Activated CD8-positive, alpha-beta memory T cell treated with anti-CD3 and anti-CD28 coated beads, Interleukin-2, amount 50 U/mL, for 48 hours (primary cell): Measurements from ENCODE around the gene COMP.

Source experiments
- DNase-seq: peaks from one replicate; pipeline ENCODE4 v3.0.0-alpha.2; 2020

Gene COMP

DNA sequence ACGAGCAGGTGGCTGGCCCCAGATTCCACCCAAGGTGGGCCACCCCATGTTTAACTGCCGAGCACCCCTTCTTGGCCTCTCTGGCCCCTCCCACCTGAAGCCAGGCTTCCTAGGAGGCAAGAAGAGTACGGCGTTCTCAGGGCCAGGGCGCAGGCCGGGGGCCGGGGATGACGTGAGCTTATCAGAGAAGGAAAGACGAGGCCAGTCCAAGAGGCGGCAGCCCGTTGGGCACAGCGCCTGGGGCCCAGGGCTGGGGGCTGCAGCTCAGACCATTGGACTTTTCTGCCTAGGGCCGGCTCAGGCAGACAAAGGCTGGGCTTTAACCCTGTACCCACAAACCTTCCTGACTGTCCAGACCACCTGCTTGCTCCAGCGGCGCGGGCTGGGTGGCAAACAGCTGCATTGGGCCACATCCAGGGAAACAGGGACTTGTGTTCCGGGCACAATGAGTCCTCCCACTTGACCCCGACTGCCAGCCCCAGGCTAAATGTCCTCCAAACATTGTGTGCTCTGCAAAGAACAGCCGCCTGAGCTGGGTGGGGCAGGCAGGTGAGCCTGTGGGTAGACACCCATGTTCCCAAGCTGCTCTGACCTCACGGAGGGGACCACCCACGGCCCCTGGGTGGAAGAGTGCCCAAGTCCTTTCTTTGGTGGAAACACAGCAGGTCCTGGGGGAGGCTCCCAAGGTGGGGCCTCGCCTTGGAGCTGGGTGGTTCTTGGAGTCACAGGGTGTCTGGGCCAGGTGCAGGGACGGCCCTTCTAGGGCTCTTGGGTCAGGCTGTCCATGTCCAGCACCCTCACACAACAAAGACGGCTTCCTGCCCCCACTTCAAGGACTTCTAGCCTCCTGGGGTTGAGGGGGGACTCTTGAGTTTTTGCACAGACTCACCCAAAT lies 21.9 kb downstream of the COMP start:
- DNase-seq: no peak

GRCh38 chr19:18768046-18768771 lies 22.9 kb downstream of the COMP start:
- DNase-seq: no peak

GRCh38 chr19:18765224-18765623 lies 25.9 kb downstream of the COMP start:
- no peak for DNase-seq

GRCh38 chr19:18764591-18765051 lies 26.5 kb downstream of the COMP start:
- no peak for DNase-seq

DNA sequence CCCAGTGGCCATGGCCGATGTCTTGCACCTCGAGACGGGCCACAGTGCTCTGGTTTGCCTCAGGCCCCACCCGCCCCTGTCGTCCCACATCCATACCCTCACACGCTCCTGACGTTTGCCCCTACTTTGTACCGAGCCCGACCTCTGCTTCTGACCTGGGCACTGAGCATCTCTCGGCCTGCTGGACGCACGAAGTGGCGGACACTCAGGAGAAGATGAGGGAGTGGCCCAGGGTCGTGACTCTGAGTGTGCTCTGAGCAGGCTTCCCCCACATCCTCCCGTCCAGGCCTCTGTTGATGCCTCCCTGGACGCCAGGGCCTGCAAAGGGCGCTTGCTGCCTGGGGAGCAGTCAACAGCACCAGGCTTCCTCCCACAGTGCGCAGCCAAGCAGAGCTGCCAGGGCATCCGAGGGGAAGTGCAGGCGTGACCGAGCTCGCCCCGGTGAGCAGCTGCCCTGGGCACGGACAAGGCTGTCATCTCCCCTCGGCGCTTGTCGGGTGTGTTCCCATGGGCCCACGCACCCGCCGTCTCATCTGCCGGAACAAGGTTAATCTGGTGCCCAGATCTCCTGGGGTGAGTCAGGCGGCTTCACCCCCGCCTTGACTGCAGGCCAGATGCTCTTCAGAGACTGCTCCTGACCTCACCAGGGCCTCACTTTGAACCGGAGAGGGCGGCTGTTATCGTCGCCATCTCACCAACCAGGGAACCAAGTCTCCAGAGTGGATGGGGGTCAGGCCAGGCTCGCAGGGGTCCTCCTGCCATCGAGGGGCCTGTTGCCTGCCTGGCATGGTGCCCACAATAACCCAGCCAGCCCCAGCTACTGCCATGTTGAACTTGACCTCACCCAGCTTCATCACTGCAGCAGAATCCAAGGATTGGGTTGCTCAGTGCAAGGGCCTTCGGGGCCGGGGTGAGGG lies 27.2 kb downstream of the COMP start:
- DNase-seq: no peak

DNA sequence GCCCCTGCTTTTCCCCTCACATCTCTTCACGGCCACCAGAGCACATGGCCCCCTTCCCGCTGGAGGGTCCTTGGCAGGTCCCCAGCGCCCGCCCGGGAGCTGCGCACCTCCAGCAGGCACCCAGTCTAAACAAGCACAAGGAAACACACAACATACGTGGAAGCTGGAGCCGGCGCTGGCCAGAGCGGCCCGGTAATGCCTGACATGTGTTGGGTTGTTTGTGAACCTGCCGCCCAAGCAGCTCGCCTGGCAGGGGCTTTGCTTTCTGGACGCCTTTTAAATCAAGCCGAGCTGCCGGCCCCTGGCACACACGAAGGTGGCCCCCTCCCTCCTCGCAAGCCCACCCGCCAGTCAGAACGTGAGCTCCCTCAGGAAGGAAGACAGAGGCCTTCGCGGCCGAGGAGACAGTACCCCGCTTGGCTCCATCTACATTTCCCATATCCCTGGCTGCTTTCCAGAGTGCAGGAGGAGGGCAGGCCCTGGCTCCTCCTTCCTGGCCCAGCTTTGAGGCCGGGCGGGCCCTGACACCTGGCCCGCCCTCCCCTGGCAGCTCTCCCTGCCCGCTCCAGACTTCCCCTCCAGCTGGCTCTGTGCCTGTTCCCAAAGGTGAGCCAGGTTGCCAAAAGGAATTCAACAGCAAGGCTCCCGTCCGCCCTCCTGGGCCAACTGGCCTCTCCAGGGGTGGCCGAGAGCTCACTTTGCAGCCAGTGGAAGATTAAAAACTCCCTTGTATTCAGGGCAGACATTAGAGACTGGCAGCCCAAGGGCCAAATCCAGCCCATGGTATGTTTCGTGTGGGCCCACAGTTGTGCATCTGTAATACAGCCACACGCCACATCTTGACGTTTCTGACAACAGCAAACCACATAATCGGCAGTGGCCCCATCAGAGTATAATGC lies 28.7 kb downstream of the COMP start:
- DNase-seq: no peak

DNA sequence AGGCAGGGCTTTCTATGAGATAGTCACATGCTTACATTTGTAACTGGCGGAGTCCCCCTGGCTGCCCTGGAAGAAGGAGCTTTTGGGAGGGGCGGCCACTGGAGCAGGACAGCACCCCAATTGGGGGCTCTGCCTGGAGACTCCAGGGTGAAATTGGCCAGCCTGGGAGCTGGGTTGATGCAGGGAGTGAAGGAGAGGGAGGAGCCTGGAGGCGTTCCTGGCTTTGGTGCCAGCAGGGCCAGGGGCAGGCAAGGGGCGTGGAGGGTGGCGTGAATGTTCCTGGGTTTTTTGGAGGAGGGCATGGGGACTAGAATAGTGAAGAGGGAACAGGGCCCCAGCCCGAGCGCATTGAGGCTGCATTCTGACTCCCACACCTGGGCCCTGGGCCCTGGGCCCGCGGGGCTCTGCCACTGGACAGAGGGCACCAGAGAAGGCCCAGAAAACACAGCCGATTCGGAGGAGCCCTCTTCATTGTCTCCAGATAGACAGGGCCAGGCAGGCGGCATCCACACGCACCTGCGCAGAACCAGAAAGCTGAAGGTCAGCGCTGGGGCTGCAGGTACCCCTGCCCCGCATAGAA lies 29.5 kb downstream of the COMP start:
- DNase-seq: no peak

GRCh38 chr19:18760440-18761383 lies 30.4 kb downstream of the COMP start:
- no peak for DNase-seq

DNA sequence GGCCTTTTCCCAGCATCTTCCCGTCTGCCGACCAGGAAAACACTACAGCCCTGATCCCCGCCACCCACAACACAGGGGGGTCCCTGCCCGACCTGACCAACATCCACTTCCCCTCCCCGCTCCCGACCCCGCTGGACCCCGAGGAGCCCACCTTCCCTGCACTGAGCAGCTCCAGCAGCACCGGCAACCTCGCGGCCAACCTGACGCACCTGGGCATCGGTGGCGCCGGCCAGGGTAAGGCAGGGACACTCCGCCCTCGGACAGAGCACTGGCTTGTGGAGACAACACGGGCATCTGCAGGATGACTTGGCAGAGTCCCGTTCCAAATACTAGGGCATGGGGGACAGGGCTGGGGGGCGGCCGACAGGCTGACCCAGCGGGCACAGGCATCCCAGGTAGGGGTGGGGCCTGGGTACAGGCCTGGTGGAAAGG lies 31.1 kb downstream of the COMP start:
- no peak for DNase-seq

GRCh38 chr19:18759304-18759994 lies 31.7 kb downstream of the COMP start:
- no peak for DNase-seq

DNA sequence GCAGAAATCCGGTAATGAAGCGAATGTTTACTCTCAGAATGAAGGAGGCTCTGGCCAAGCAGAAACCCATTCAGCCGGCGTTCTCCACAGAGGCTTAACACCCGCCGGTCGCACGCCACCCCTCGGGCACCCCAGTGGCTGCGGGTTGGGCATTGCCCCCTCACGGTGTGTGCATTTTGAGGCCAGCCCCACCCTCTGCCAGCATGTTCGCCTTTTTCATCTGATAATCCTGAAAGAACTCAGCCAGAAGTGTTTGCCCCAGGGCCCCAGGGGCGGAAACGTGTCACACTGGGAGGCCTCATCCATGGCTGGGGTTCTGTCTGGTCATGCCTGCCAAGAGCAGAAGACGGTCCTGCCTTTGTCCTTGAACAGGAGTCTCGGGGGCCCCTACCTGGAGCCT lies 34.2 kb downstream of the COMP start:
- DNase-seq: no peak

DNA sequence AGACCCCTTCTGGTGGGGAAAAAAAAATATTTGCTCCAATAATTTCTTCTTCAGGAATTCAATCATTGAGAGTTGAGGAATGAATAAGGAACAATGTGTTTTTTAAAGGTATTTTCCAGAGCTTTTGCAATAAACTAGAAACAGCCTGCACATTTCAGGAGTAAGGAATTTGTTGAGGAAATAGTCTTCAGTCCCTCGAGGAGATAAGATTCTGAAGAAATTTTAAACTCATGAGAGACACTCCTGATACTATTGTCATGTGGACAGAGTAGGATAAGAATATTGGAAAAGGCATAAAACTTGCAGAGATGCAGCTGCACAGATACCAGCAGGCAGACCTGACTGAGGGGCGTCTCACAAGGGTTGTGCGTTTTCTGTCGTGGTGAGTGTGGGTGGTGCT lies 36.6 kb downstream of the COMP start:
- DNase-seq: no peak

GRCh38 chr19:18751571-18751970 lies 39.5 kb downstream of the COMP start:
- DNase-seq: no peak

DNA sequence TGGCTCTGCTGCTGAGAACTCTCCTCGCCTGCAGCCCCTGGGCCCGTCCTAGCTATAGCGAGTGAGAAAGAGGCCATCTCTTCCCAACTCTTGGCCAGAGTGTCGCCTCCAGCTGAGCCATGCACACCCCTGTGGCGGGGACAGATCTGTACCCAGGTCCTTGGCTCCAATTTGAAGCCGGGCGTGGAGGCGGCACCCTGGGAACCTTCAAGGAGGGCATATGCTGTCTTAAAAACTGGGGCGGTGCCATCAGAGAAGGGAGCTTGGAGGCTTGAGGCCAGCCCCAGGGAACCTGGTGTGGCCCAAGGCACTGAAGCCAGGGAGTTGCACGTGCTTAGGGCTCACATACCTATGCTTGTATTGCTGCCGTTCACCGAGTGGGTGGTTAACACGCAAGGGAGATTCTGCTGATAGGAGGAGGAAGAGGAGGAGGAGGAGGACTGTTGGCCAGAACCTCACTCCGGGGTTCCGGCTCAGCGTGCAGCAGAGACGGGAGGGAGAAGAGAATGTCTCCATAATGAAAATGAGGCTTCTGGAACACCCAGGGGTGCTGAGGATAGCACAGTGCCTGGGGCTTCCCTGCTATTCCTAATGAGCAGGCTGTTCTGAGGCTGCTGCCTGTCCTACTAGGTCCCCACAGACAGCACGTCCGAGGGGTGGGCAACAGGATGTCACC lies 40.7 kb downstream of the COMP start:
- no peak for DNase-seq

DNA sequence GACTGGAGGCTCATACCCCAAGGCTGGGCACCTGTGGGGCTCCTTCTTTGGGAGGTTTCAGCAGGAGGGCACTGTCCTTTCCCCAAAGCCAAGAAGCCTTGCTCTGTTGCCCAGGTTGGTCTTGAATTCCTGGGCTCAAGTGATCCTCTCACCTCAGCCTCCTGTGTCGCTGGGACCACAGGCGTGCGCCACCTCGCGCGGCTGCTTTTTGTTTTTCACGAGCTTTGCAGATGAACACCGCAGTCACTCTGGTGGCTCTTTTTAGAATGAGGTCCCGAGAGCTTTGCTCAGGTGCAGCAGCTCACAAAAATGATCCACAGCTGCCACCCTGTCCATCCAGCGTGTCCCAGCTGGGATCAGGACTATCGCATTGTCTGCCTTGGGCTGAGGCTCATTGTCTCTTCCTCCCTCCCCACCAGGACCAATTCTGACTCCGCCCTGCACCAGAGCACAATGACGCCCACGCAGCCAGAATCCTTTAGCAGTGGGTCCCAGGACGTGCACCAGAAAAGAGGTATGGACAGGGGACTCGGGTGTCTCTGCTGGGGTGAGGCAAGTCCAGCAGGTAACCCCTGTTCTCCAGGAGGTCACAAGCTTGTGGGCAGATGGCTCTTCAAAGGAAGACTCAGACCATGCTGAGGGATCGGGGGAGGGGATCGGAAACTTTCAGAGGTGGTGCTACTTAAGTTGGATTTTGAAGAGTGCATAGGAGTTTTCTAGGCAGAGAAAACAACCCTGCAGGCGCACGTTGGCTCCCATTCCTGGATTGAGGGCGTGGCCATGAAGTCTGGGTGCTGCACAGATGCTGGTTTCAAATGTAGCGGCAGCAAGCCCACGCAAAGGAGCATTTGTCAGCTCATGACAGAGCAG lies 41.5 kb downstream of the COMP start:
- DNase-seq: no peak

- no peak for DNase-seq
Measured at GRCh38 chr19:18746401-18747325, 44.4 kb downstream of the COMP start.

DNA sequence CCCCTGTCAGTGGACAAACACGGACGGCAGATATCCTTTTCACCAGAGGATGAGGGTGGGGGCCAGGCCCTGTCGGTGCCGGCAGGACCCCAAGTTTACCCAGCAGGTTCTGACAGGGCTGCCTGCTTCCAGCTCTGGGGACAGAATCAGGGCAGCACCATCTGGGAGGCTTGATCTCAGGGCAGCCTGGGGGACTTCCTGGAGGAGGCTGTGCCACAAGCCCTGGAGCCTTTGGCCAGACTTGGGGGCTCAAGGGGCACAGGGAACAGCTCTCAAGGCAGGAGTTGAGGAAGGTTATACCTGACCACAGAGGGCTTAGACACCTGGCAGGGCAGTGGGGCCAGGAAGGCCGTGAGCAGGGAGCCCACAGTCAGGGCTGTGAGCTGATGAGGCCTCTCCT lies 45.2 kb downstream of the COMP start:
- no peak for DNase-seq
